Central memory CD8-positive, alpha-beta T cell (primary cell): ENCODE data around the gene MIB1.

ENCODE experiments used
- ATAC-seq: fragments of 150-1000 bp; cut with Tn5 transposase; replicated peaks from 2 replicates; pipeline ENCODE4 v1.10.0; 2022; ENCODE audit warnings: mild to moderate bottlenecking, moderate FRiP score, moderate number of reproducible peaks; ENCODE audit not compliant: poor library complexity, severe bottlenecking; ENCODE audit errors: extremely low read depth
- DNase-seq, 2 donors: peaks; one replicate each; pipeline ENCODE4 v3.0.0; 2021; ENCODE audit warnings: low spot score in 2 of 2
- H3K27ac Mint-ChIP-seq: one replicate; pipeline ENCODE4 v1.8.0; 2022; ENCODE audit warnings: low read depth, mild to moderate bottlenecking, moderate library complexity, mixed read lengths
- H3K27me3 Mint-ChIP-seq: one replicate; pipeline ENCODE4 v1.8.0; 2022; ENCODE audit warnings: mixed read lengths
- H3K36me3 Mint-ChIP-seq: one replicate; pipeline ENCODE4 v1.8.0; 2022; ENCODE audit warnings: mild to moderate bottlenecking, moderate library complexity, mixed read lengths; ENCODE audit not compliant: insufficient read depth
- H3K4me1 Mint-ChIP-seq: one replicate; pipeline ENCODE4 v1.8.0; 2022; ENCODE audit warnings: mixed read lengths
- H3K4me3 Mint-ChIP-seq: one replicate; pipeline ENCODE4 v1.8.0; 2022; ENCODE audit warnings: mild to moderate bottlenecking, moderate library complexity, mixed read lengths
- H3K9me3 Mint-ChIP-seq: one replicate; pipeline ENCODE4 v1.8.0; 2022; ENCODE audit warnings: mixed read lengths

The MIB1 gene

GRCh38 chr18:21831413-21831831 is 90.8 kb downstream of the MIB1 start:
- peaks cover 4% of the 10 kb centered on the region for H3K36me3 Mint-ChIP-seq
- no peaks in the 10 kb centered on the region for H3K4me1 Mint-ChIP-seq
- H3K9me3 Mint-ChIP-seq: no peaks in the 10 kb centered on the region
- no peak overlapping the region for H3K27ac Mint-ChIP-seq
- DNase-seq (no peak), ATAC-seq (no peak)
- no peaks in the 10 kb centered on the region for H3K27me3 Mint-ChIP-seq
- no peak overlapping the region for H3K4me3 Mint-ChIP-seq

DNA sequence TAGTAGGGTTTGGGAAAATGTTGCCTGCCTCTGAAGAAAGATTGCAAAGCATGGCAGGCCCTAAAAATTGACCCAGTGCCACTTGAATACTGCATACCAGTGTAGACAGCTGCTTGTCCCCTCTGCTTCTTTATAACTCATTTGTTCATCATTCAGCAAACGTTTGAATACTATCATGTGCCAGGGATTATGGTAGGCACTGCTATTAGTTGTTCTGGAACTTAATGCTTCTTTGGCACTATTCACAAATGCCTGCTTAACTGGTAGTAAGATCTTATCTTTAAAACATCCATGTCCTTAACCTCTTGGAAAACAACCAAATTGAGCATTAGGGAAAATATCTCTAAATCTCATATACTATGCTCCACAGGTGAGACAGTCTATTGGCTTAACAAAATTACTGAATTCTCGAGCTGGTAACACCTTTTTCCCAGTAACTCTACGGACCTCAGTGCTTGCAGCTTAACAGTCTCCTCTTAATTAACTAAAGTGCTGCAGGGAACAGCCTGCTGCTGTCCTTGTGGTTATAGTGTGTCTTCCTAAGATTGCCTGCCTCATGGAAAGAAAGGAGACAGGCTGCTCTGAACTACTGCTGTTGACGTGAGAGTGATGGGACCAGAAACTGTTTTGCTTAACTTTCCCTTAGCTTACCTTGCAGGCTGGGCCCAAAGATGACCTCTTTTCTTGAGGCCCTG is 93.2 kb downstream of the MIB1 start:
- Mint-ChIP-seq H3K4me1 (no peaks in the 10 kb centered on the region), H3K27ac (no peak overlapping the region), H3K27me3 (no peaks in the 10 kb centered on the region), H3K36me3 (peaks cover 4% of the 10 kb centered on the region), H3K9me3 (no peaks in the 10 kb centered on the region), H3K4me3 (no peak overlapping the region)
- DNase-seq: no peak
- no peak for ATAC-seq

GRCh38 chr18:21834299-21834660 is 93.7 kb downstream of the MIB1 start:
- Mint-ChIP-seq H3K27ac (no peak overlapping the region), H3K27me3 (no peaks in the 10 kb centered on the region), H3K9me3 (no peaks in the 10 kb centered on the region), H3K4me1 (no peaks in the 10 kb centered on the region), H3K36me3 (peaks cover 6% of the 10 kb centered on the region), H3K4me3 (no peak overlapping the region)
- DNase-seq: no peak
- no peak for ATAC-seq

DNA sequence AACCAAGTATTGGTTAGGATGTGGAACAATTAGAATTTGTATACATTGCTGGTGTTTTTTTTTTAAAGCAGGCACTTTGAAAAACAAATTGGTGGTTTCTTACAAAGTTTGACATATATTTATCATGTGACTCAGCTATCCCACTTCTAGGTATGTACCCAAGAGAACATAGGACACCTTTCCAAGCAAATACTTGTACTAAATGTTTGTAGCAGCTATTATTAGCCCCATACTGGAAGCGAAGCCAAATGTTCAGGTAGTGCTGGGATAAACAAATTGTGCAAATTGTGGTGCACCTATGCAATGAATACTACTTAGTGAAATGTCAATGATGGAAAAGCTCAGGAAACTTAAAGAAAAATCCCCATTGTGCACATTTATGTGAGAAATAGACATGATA is 101.0 kb downstream of the MIB1 start:
- Mint-ChIP-seq H3K9me3 (no peaks in the 10 kb centered on the region), H3K4me1 (no peaks in the 10 kb centered on the region), H3K36me3 (peaks cover 35% of the 10 kb centered on the region), H3K27me3 (no peaks in the 10 kb centered on the region), H3K4me3 (no peak overlapping the region), H3K27ac (no peak overlapping the region)
- DNase-seq (no peak), ATAC-seq (no peak)

- H3K27me3 Mint-ChIP-seq: no peaks in the 10 kb centered on the region
- ATAC-seq (no peak), DNase-seq (no peak)
- H3K9me3 Mint-ChIP-seq: no peaks in the 10 kb centered on the region
- no peaks in the 10 kb centered on the region for H3K4me1 Mint-ChIP-seq
- H3K27ac Mint-ChIP-seq: no peak overlapping the region
- no peak overlapping the region for H3K4me3 Mint-ChIP-seq
- H3K36me3 Mint-ChIP-seq: peaks cover 43% of the 10 kb centered on the region
Measured at GRCh38 chr18:21843341-21843740, 102.7 kb downstream of the MIB1 start.

DNA sequence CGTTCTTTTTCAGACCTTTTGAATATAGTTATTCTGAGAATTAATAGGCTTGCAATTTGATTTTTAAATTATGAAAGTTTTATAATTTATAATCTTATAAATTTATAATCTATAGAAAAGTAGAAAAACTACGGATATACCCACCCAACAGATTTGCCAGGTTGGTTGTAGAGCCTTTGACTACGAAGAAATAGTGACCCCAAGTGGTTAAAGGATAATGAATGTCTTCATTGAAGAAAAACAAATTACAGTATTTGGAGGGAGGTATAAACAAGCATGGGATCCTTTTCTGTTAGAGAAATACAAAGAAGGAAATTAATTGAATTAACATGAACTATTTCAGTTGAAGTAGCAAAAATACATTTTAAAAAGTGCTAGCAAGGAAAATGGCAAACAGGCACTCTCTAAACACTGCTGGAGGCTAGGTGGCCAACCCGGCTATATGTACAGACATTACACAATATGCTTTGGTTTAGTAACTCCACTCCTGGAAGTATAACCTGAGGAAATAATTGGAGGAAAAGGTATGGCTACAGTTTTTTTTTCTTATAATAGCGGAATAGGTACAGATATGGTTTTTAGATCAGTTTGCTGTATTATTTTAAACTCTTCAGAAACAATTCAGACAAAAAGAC is 110.9 kb downstream of the MIB1 start:
- Mint-ChIP-seq H3K9me3 (no peaks in the 10 kb centered on the region), H3K27ac (no peak overlapping the region), H3K36me3 (peaks cover 16% of the 10 kb centered on the region), H3K4me1 (peaks cover 6% of the 10 kb centered on the region), H3K4me3 (no peak overlapping the region), H3K27me3 (no peaks in the 10 kb centered on the region)
- no peak for ATAC-seq
- DNase-seq: no peak

DNA sequence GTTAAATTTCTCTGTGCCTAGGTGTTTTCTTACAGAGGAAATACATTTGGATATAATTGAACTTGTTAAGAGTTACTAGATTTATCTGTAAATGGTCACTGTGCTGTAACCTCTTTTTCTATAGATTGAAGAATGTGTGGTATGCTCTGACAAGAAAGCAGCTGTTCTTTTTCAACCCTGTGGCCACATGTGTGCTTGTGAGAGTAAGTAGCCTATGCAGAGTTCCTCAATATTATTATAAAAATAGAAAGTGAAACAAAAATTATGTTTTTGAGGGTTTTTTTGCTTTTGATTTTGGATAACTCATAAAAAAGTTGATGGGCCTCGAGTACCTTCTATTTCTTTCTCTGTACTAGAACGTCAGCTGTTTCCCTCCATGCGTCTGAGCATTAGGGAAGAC is 112.4 kb downstream of the MIB1 start:
- peaks cover 6% of the 10 kb centered on the region for H3K4me1 Mint-ChIP-seq
- no peak overlapping the region for H3K27ac Mint-ChIP-seq
- peaks cover 12% of the 10 kb centered on the region for H3K36me3 Mint-ChIP-seq
- no peak overlapping the region for H3K4me3 Mint-ChIP-seq
- ATAC-seq (no peak), DNase-seq (no peak)
- no peaks in the 10 kb centered on the region for H3K27me3 Mint-ChIP-seq
- H3K9me3 Mint-ChIP-seq: no peaks in the 10 kb centered on the region

GRCh38 chr18:21853775-21854552 is 113.4 kb downstream of the MIB1 start:
- H3K4me3 Mint-ChIP-seq: no peak overlapping the region
- H3K9me3 Mint-ChIP-seq: no peaks in the 10 kb centered on the region
- no peaks in the 10 kb centered on the region for H3K27me3 Mint-ChIP-seq
- no peak overlapping the region for H3K27ac Mint-ChIP-seq
- H3K4me1 Mint-ChIP-seq: peaks cover 6% of the 10 kb centered on the region
- no peak for DNase-seq
- no peak for ATAC-seq
- H3K36me3 Mint-ChIP-seq: peaks cover 14% of the 10 kb centered on the region

DNA sequence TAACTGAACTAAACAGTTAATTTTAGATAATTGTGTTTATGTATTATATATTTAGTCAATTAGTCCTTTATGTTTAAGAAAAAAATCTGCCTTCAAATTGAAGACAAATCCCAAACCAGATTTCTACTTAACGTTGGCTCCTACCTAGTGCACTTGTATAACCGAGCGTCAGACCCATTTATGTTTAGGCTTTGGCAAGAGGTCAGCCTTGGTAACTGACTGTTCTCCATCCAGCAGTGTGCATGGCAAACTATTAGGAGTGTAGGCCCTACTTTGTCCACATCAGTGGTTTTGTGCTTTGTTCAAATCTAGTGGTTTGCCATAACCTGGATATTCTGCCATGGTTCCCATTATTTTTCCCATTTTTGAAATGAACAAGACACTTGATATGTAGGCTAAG is 114.8 kb downstream of the MIB1 start:
- H3K4me1 Mint-ChIP-seq: peaks cover 6% of the 10 kb centered on the region
- H3K27me3 Mint-ChIP-seq: no peaks in the 10 kb centered on the region
- no peak overlapping the region for H3K4me3 Mint-ChIP-seq
- ATAC-seq (no peak), DNase-seq (no peak)
- H3K9me3 Mint-ChIP-seq: no peaks in the 10 kb centered on the region
- peaks cover 24% of the 10 kb centered on the region for H3K36me3 Mint-ChIP-seq
- no peak overlapping the region for H3K27ac Mint-ChIP-seq

DNA sequence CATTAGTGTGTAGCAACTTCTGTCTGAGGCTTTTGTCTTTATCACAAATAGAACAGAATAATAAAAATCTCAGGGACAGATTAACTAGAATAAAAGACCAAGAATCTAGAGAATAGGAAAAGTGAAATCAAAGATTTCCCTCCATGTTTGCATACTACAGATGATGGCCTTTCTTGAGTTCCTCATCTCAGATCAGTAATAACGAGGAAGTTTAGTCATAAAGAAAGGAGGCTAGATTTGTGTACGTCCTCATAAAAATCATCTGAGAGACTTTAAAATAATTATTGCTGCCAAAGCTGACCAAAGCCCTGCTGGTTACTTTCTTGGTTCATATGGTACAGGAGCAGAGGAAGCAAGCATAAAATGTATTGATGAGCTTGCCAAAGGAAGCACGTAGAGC is 117.3 kb downstream of the MIB1 start:
- peaks cover 27% of the 10 kb centered on the region for H3K36me3 Mint-ChIP-seq
- H3K9me3 Mint-ChIP-seq: no peaks in the 10 kb centered on the region
- DNase-seq (no peak), ATAC-seq (no peak)
- no peaks in the 10 kb centered on the region for H3K4me1 Mint-ChIP-seq
- H3K27me3 Mint-ChIP-seq: no peaks in the 10 kb centered on the region
- H3K4me3 Mint-ChIP-seq: no peak overlapping the region
- peak overlapping the region; percentile 9 for H3K27ac Mint-ChIP-seq

- H3K27me3 Mint-ChIP-seq: no peaks in the 10 kb centered on the region
- DNase-seq: no peak
- H3K36me3 Mint-ChIP-seq: peaks cover 27% of the 10 kb centered on the region
Measured at GRCh38 chr18:21858544-21858943, 118.0 kb downstream of the MIB1 start.

DNA sequence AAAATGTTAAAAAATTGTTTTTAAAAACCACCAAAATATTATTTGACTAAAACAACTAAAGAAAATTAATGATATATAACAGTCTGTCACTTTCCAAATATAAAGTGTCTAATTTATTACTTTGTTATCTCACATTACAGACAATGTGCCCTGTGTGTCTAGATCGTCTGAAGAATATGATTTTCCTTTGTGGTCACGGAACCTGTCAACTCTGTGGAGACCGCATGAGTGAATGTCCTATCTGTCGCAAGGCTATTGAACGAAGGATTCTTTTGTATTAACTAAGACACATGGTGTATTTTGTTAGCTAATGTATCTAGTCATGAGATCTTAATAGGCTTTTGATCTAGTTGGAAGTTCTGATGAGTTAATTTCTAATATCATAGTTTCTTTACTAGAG is 123.8 kb downstream of the MIB1 start:
- no peak for ATAC-seq
- no peak for DNase-seq
- Mint-ChIP-seq H3K4me1 (no peaks in the 10 kb centered on the region), H3K4me3 (no peak overlapping the region), H3K9me3 (no peaks in the 10 kb centered on the region), H3K36me3 (peaks cover 18% of the 10 kb centered on the region), H3K27me3 (no peaks in the 10 kb centered on the region), H3K27ac (no peak overlapping the region)

More at GRCh38 chr18:21858544-21858943, 118.0 kb downstream of the MIB1 start:
- H3K4me3 Mint-ChIP-seq: no peak overlapping the region
- no peak overlapping the region for H3K27ac Mint-ChIP-seq
- no peak for ATAC-seq
- no peaks in the 10 kb centered on the region for H3K4me1 Mint-ChIP-seq
- H3K9me3 Mint-ChIP-seq: no peaks in the 10 kb centered on the region

GRCh38 chr18:21865043-21865442 is 124.5 kb downstream of the MIB1 start:
- Mint-ChIP-seq H3K4me3 (no peak overlapping the region), H3K27ac (no peak overlapping the region), H3K4me1 (no peaks in the 10 kb centered on the region), H3K36me3 (peaks cover 12% of the 10 kb centered on the region), H3K27me3 (no peaks in the 10 kb centered on the region), H3K9me3 (no peaks in the 10 kb centered on the region)
- DNase-seq: no peak
- no peak for ATAC-seq
